GM21515 (cell line): Measurements from ENCODE around the gene SULT1C4.

Experiments used
- ATAC-seq: cut with Tn5 transposase; IDR thresholded peaks from one replicate; pipeline ENCODE4 v1.9.1; 2021; ENCODE audit not compliant: unreplicated experiment

SULT1C4 gene

GRCh38 chr2:108369153-108369552 is 8.6 kb upstream of the SULT1C4 start:
- ATAC-seq, result no peak

DNA sequence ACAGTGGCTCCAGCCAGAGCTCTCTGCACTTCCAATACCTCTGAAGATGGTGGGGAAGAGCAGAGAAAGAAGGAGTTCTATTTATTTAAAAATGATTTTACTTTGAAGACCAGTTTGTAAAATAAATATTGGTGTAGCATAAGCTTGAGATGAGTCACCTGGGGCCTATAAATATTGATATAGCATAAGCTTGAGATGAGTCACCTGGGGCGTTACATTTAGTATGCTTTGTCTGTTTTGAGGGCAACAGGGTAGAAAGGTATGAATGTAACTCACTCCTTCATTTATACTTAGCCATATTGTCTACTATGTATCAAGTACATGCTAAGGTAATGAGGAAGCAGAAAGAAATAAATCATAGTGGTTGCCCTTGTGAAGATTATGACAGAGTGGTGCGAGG is 7.7 kb upstream of the SULT1C4 start:
- no peak for ATAC-seq

DNA sequence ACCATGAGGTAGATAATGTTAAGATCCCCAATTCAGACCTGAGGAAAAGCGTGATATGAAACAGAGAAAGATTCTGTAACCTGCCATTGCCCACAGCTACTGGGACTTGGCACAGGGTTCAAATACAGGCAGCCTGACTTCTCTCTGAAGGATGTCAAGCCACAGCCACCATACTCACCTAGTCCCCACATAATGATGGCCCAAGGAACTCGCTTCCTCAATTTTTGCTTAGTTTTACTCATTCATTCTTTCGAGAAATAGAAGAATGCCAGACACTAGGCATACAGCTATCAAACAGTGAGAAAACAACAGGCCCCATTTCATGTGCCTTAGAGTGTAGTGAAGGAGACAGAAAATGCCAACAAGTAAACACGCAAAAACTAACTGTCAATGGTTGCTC is 980 bp upstream of the SULT1C4 start:
- no peak for ATAC-seq

DNA sequence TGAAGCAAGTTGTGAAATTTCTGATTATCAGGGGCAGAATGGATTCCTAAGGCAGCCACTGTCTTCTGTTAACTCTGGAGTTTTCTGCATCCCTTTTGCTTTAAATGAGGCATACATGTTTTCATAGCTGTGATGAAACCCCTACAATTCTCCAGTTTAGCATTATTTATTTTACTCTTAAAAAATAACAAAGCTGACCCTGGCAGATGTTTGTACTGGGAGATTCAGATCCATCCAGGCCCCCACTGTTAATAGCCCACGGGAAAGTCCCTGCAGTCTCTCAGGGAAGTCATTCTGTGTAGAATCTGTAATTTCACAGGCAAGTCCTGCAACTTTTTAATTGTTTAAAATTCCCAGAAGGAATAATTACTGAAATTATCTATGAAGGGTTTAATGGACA is 353 bp upstream of the SULT1C4 start:
- no peak for ATAC-seq

- no peak for ATAC-seq
These were observed 1.1 kb downstream of the SULT1C4 start for GRCh38 chr2:108378851-108379250.

GRCh38 chr2:108382196-108382595 is 4.4 kb downstream of the SULT1C4 start:
- ATAC-seq, result no peak

- ATAC-seq, result no peak
These were observed 5.5 kb downstream of the SULT1C4 start for GRCh38 chr2:108383146-108383830.

DNA sequence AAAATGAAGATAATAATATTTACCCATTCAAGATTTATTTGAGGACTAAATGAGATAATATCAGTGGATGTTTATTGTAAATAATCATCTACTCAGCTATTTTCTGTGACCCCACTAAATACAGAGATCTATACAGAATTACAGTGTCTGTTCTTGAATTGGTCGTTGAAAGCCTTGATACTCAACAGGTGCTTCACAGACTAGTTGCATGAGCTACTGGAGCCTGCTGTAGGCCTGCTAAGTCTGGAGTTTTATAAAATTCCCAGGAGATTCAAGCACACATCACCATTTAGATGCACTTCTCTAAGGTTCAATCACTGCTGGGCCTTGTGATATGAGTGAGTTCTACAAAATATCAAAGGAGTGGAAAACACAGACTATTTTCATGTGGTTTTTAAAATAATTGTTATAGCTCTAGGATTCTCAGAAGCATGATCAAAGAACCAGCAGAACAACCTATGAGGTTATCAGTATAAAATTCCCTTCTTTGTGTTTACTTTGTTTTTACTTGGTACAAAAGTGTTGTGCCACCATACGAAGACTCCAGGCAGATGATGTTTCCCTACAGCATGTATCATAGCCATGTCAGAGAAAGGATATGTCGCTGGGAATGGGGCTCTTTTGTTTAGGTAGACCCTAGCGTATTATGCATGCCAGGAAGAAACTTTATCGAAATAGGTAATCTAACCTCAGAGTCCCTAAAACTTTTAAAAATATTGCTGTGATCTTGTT is 7.1 kb downstream of the SULT1C4 start:
- ATAC-seq, result no peak

DNA sequence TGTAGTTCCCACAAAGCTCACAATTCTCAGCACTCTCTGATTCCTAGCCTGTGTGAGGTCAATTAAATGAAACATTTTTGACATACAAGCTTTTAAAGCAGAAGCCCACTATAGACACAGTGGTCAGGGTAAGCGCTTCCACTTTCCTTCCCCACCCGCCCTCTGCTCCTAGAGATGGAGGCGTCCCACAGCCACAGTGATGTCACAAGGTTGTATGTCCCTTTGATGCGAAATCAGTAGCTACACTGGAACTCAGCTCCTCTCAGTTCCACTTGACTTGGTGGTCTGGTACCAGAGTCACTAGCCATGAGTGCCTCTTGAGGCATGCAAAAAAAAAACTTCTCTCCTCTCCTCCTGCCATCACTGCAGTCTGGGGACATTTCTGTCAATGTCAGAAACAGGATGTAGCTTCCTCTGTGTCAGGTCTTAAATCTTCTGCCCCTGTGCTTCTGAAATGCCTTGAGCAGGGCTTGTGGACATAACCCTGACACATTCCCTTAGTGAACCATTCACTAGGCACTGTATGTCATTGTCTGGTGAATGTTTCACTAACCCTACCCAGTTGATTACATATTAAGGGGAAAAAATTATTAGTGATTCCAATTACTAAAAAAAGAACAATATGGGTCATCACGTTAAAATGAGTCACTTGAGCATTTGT is 7.8 kb downstream of the SULT1C4 start:
- no peak for ATAC-seq

DNA sequence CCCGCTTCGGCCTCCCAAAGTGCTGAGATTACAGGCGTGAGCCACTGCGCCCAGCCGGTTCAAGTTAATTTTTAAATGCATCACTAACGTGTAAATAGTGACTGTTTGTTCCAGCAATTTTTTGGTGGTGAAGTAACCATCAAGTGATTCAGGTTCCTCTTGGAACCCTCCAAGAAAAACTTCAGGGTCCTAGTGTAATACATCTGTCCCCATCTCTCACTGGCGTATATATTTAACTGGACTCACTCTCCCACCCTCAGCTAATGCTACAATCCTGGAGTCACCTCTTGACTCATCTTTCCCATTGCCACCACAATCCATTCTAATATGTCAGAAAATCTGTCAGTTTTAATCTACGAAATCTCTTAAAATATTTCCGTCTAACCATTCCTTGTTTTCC is 10.3 kb downstream of the SULT1C4 start:
- no peak for ATAC-seq

DNA sequence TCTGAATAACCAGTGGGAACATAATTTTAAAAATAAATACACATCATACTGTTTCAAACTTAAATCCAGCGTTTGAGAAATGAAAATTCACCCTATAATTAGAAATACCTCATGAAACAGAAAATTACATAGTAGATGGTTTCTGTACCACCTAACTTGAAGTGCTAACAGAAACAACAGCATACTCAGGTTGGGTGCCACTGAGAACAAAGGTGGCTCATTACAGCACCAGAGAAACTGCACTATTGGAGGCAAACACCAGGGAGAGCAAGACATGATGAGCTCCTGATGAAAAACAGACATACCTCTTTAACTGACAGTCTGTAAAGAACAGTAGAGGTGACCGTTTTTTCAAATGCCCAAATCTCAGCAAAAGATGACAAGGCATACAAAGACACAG is 12.6 kb downstream of the SULT1C4 start:
- no peak for ATAC-seq

DNA sequence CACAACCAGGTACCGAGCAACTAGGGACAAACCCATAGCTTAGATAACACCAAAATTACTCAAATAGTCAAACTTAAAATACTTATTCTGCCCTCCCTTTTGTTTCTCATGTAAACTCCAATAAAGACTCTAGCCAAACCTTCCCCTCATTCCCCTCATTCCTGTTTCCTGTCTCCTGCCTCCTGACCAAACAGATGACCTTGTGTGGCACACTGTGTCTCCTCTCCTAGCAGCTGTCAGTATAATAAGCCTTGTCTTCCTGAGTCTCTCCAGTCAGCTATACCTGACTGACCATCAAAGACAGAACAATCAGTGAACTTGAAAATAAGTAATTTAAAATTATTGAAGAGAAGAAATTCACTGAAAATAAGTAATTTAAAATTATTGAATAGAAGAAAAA is 14.3 kb downstream of the SULT1C4 start:
- ATAC-seq, result no peak

DNA sequence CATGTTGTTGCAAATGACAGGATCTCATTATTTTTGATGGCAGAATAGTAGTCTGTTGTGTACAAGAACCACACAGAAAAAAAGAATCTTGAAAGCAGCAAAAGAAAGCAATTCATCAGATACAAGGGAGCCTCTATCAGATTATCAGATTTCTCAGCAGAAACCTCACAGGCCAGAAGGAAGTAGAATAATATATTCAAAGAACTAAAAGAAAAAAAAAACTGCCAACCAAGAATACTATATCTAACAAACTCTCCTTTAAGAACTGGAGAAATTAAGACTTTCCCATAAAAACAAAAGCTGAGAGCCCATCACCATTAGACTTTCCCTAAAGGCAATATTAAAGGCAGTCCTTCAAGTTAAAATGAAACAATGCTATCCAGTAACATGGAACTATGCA is 15.4 kb downstream of the SULT1C4 start:
- ATAC-seq, result no peak

GRCh38 chr2:108395155-108395554 is 17.4 kb downstream of the SULT1C4 start:
- ATAC-seq, result no peak

DNA sequence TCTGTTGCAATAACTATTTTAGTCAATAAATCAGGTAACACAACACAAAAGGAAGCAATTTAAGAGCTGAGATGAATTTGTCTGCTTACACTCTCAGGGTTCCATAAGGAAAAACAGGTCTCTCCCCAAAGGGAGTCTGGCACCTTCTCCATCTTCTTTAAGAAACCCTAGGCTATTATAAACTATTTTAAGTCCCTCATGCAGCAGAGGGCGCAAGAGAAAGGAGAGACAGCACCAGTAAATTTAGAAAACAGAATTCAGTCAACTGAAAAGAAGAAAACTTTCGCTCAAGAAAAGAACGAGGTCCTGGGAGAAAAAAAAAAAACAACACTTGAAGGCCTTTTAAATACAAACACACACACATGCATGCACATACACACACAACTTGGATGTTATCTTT is 19.1 kb downstream of the SULT1C4 start:
- ATAC-seq, result no peak

GRCh38 chr2:108399479-108399878 is 21.7 kb downstream of the SULT1C4 start:
- ATAC-seq, result no peak

DNA sequence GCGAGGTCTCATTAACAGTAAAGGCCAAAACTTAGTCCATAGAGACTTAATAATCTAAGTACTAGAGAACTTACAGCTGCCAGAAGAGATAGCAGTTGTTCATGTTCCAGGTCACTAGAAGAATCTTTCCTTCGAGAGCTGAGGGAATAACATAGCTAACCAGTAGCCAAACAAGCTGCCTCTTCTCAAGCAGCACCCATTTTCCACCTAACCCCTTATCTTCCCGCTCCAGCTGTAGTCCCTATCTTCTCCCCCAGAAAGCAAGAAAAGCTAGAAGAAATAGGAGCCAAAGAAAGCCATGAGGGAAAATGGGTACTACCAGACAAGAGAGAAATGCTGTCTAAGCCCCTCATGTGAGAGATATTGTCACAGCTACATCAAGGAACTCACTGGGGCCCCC is 24.0 kb downstream of the SULT1C4 start:
- ATAC-seq, result no peak

- no peak for ATAC-seq
These were observed 25.7 kb downstream of the SULT1C4 start for GRCh38 chr2:108403494-108403893.

- no peak for ATAC-seq
These were observed 27.1 kb downstream of the SULT1C4 start for GRCh38 chr2:108404784-108405397.

DNA sequence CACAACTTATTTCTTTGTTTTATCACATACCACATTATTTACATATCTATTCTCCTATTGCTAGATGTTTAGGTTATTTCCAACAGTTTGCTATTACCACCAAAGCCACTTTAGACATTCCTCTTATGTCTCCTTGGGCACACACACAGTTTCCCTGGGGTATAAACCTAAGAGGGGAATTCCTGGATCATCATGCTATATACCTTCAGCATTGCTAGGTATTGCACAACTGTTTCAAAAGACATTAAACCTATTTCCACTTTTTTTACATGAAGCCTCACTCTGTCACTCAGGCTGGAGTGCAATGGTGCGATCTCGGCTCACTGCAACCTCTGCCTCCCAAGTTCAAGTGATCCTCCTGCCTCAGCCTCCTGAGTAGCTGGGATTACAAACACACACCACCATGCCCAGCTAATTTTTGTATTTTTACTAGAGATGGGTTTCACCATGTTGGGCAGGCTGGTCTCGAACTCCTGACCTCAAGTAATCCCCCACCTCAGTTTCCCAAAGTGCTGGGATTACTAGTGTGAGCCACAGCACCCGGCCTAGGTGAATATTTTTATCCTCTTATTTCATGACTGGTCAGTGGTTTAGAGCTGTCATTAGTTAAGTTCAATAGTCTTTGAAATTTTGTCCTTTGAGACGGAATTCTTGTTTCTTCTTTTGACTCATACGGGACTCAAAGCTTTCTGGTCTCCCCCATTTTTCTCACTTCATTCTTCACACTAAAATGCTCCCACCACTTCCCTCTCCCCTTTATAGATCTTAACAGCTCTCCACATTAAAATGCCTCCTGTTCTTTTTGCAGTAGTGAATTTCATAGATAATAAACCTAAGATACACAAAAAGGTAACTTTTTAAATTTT is 30.3 kb downstream of the SULT1C4 start:
- ATAC-seq, result no peak

DNA sequence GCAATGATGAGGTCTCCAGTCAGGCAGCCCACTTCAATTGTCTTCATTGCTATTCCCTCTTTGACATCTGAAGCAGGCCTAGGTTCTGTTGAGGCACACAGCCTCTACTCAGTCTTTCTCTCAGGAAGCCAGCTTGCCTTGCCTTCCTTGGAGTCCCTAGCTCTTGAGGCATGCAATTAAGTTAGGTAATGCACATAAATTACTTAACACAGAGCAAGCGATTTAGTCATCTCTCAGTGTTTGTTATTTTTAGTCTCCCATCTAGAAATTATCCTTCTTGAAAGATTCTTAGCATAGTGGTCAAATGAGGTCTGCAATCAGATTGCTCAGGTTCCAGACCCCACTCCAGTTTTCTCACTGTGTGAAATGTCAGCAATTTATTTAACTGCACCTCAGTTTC is 32.0 kb downstream of the SULT1C4 start:
- ATAC-seq, result no peak
